Measurements from ENCODE around the gene HMX2. TPM values are rescaled to one million over a fixed set of nuclear protein-coding genes. Genes with fewer than 3 reads are reported as not detected.

Gene HMX2
- total RNA-seq, 3 donors from 2014 or later = not detected

GRCh38 chr10:123134915-123135414, 13.0 kb upstream of the HMX2 start:
- no peaks in the 10 kb centered on the region for H3K36me3 ChIP-seq
- peak overlapping the region; percentile 28 to 68 (median 38) for H3K4me3 ChIP-seq
- DNase-seq (ENCODE audit: low spot score in 2 of 2) = no peak
- peaks cover 10 to 16% of the 10 kb centered on the region in 2 donors for H3K4me1 ChIP-seq
- H3K27me3 ChIP-seq = peaks cover 22 to 98% of the 10 kb centered on the region in 2 donors
- intact Hi-C loops (cut with DNase I; ENCODE audit: low total_unique reads) = loop anchor here (10.0 kb wide), 1 partner anchor 420 kb away; no protein-coding TSS in a partner anchor
- TF ChIP-seq POLR2AphosphoS5 (IDR thresholded peaks at IDR 0.05) = no peak
- no peak for TF ChIP-seq POLR2A (IDR thresholded peaks at IDR 0.05)
- TF ChIP-seq CTCF (IDR thresholded peaks at IDR 0.05) = no peak
- H3K27ac ChIP-seq = no peak overlapping the region
- no peaks in the 10 kb centered on the region for H3K9me3 ChIP-seq

GRCh38 chr10:123135415-123136141, 12.4 kb upstream of the HMX2 start, which contains the start of gene HMX3:
Gene HMX3 (plus strand): TSS chr10:123135970. CDS start chr10:123136051, 81 bp downstream.
- Histone ChIP-seq H3K36me3 (no peaks in the 10 kb centered on the region), H3K27ac (no peak within 1 kb of the TSS), H3K9me3 (no peaks in the 10 kb centered on the region), H3K27me3 (peaks cover 23 to 99% of the 10 kb centered on the region in 2 donors), H3K4me1 (peaks cover 10 to 16% of the 10 kb centered on the region in 2 donors), H3K4me3 (peak within 1 kb of the TSS; percentile 28 to 68 (median 38))
- intact Hi-C loops (cut with DNase I; ENCODE audit: low total_unique reads) = loop anchor here (10.0 kb wide), 1 partner anchor 419 kb away; no protein-coding TSS in a partner anchor
- DNase-seq (ENCODE audit: low spot score in 2 of 2) = no peak
- no peak for TF ChIP-seq CTCF (IDR thresholded peaks at IDR 0.05)
- no peak for TF ChIP-seq POLR2AphosphoS5 (IDR thresholded peaks at IDR 0.05)
- no peak for TF ChIP-seq POLR2A (IDR thresholded peaks at IDR 0.05)

GRCh38 chr10:123136221-123136805, 11.6 kb upstream of the HMX2 start:
- intact Hi-C loops (cut with DNase I; ENCODE audit: low total_unique reads) = loop anchor here (10.0 kb wide), 1 partner anchor 418 kb away; no protein-coding TSS in a partner anchor
- Histone ChIP-seq H3K4me1 (peaks cover 10 to 16% of the 10 kb centered on the region in 2 donors), H3K27ac (no peak overlapping the region), H3K4me3 (peak overlapping the region; percentile 28 to 68 (median 38)), H3K9me3 (no peaks in the 10 kb centered on the region), H3K36me3 (no peaks in the 10 kb centered on the region), H3K27me3 (peaks cover 23 to 100% of the 10 kb centered on the region in 2 donors)
- no peak for TF ChIP-seq POLR2A (IDR thresholded peaks at IDR 0.05)
- no peak for DNase-seq (ENCODE audit: low spot score in 2 of 2)

- Histone ChIP-seq H3K9me3 (no peaks in the 10 kb centered on the region), H3K27me3 (peaks cover 25 to 100% of the 10 kb centered on the region in 2 donors), H3K36me3 (no peaks in the 10 kb centered on the region), H3K4me3 (peak overlapping the region in 2 of 3 donors; percentile 20 to 68), H3K27ac (no peak overlapping the region), H3K4me1 (peaks cover 10 to 16% of the 10 kb centered on the region in 2 donors)
- intact Hi-C loops (cut with DNase I; ENCODE audit: low total_unique reads) = loop anchor here (10.0 kb wide), 1 partner anchor 418 kb away; no protein-coding TSS in a partner anchor
- TF ChIP-seq POLR2AphosphoS5 (IDR thresholded peaks at IDR 0.05) (no peak), POLR2A (IDR thresholded peaks at IDR 0.05) (no peak), CTCF (IDR thresholded peaks at IDR 0.05) (no peak)
- no peak for DNase-seq (ENCODE audit: low spot score in 2 of 2)
Observed at GRCh38 chr10:123136806-123137642, 10.9 kb upstream of the HMX2 start.

GRCh38 chr10:123139165-123139520, 8.8 kb upstream of the HMX2 start:
- Histone ChIP-seq H3K4me3 (no peak overlapping the region), H3K27ac (no peak overlapping the region), H3K36me3 (no peaks in the 10 kb centered on the region), H3K9me3 (no peaks in the 10 kb centered on the region), H3K4me1 (peaks cover 10 to 11% of the 10 kb centered on the region in 2 donors), H3K27me3 (peaks cover 27 to 100% of the 10 kb centered on the region in 2 donors)
- TF ChIP-seq POLR2AphosphoS5 (IDR thresholded peaks at IDR 0.05) = no peak
- no peak for TF ChIP-seq CTCF (IDR thresholded peaks at IDR 0.05)
- no peak for DNase-seq (ENCODE audit: low spot score in 2 of 2)
- intact Hi-C loops (cut with DNase I; ENCODE audit: low total_unique reads) = loop anchor here (10.0 kb wide), 1 partner anchor 416 kb away; no protein-coding TSS in a partner anchor

Measured in breast epithelium (tissue), 4 donors.